K562 (cell line): ENCODE data around the gene GLG1. TPM values are rescaled to one million over a fixed set of nuclear protein-coding genes. Genes with fewer than 3 reads are reported as not detected.

ENCODE experiments used
- ATAC-seq: fragments of 200-7000 bp; cut with Tn5 transposase; 3 replicates; pipeline ENCODE4 v1.9.1; 2020; ENCODE audit warnings: moderate library complexity
- BruUV-seq: library from RNA; stranded (reverse); fragments of 400-500 nt; replicated peaks from 2 replicates; lab custom pipeline; 2021; lab: Mats Ljungman, UMichigan
- CTCF ChIA-PET: fragments of 300-600 bp; formaldehyde crosslinking; extraction: SDS; loops from one replicate; lab custom pipeline; 2021; ENCODE audit warnings: low intra/inter-chr PET ratio; lab: Yijun Ruan, JAX
- POLR2A ChIA-PET: fragments of 300-600, 350-650 bp; sonication (Branson Sonifier 250); formaldehyde crosslinking; extraction: SDS; loops from one replicate; lab custom pipeline; 2021; ENCODE audit warnings: antibody characterized with exemption, inconsistent platforms; lab: Yijun Ruan, JAX
- DNase-seq, 4 experiments: peaks; one replicate each; pipeline versions ENCODE4 v3.0.0 to v3.0.0-alpha.2; 2011 to 2018; ENCODE audit warnings: low spot score in 3 of 4, mixed read lengths in 3 of 4; ENCODE audit errors: extremely low read depth in 1 of 4
- FAIRE-seq: peaks from 2 replicates; lab custom pipeline; 2011; peaks lifted over from hg19 to GRCh38; lab: Jason Lieb, UNC
- H2AFZ ChIP-seq: 2 replicates; pipeline ENCODE4 v1.6.0; 2011; ENCODE audit warnings: low read depth, low read length, control low read depth, inconsistent platforms
- H3K27ac ChIP-seq: fragments of 200-600 bp; 3 replicates; pipeline ENCODE4 v1.8.0; 2011; ENCODE audit warnings: low read depth, mild to moderate bottlenecking, control low read depth, inconsistent platforms, low read length, moderate library complexity, mixed read lengths; ENCODE audit errors: extremely low read depth
- H3K27me3 ChIP-seq, 2 experiments: fragments of 300-600 bp in 1 of 2; 2 replicates in 1 of 2; 3 replicates in 1 of 2; pipeline versions ENCODE4 v1.6.0 to v1.8.0; 2011; ENCODE audit warnings: inconsistent platforms in 2 of 2, low read length in 2 of 2, mild to moderate bottlenecking in 1 of 2, mixed read lengths in 1 of 2, moderate library complexity in 1 of 2; ENCODE audit not compliant: control insufficient read depth in 2 of 2, insufficient read depth in 2 of 2
- H3K36me3 ChIP-seq: fragments of 300-600 bp; 3 replicates; pipeline ENCODE4 v1.8.0; 2011; ENCODE audit warnings: mild to moderate bottlenecking, low read length, inconsistent platforms; ENCODE audit not compliant: control insufficient read depth, insufficient read depth
- H3K4me1 ChIP-seq, 2 experiments: fragments of 200-600 bp in 1 of 2; replicated peaks in 1 of 2; 2 replicates in 1 of 2; 3 replicates in 1 of 2; pipeline versions ENCODE4 v1.5.1 to v1.8.0; 2011; ENCODE audit warnings: inconsistent platforms in 2 of 2, low read length in 2 of 2, mild to moderate bottlenecking in 1 of 2, mixed read lengths in 1 of 2, moderate library complexity in 1 of 2; ENCODE audit not compliant: control insufficient read depth in 2 of 2, insufficient read depth in 2 of 2
- H3K4me2 ChIP-seq: 2 replicates; pipeline ENCODE4 v1.6.1; 2011; ENCODE audit warnings: low read length, control low read depth, inconsistent platforms, mixed read lengths; ENCODE audit not compliant: insufficient read depth
- H3K4me3 ChIP-seq: fragments of 200-600 bp; sonication (generic), shearing (Covaris generic); 2 replicates; pipeline ENCODE4 v1.5.1; 2016; ENCODE audit warnings: control low read depth, inconsistent platforms
- H3K79me2 ChIP-seq: fragments of 200-600 bp; 3 replicates; pipeline ENCODE4 v1.8.0; 2011; ENCODE audit warnings: low read length, inconsistent platforms; ENCODE audit not compliant: control insufficient read depth, insufficient read depth
- H3K9ac ChIP-seq, 2 experiments: 2 replicates each; pipeline versions ENCODE4 v1.6.0 to v1.6.1; 2011; ENCODE audit warnings: low read depth in 2 of 2, low read length in 2 of 2, control low read depth in 1 of 2, inconsistent platforms in 1 of 2, mild to moderate bottlenecking in 1 of 2, mixed read lengths in 1 of 2; ENCODE audit not compliant: insufficient read depth in 1 of 2
- H3K9me1 ChIP-seq: one replicate; pipeline ENCODE4 v1.6.0; 2011; ENCODE audit warnings: inconsistent platforms, mild to moderate bottlenecking, low read length, moderate library complexity; ENCODE audit not compliant: control insufficient read depth, insufficient read depth
- H3K9me3 ChIP-seq: replicated peaks from 2 replicates; pipeline ENCODE4 v1.5.1; 2011; ENCODE audit warnings: low read depth, low read length, inconsistent platforms; ENCODE audit not compliant: control insufficient read depth, insufficient read depth
- H4K20me1 ChIP-seq: replicated peaks from 2 replicates; pipeline ENCODE4 v1.6.1; 2011; ENCODE audit warnings: low read length, inconsistent platforms, mixed read lengths; ENCODE audit not compliant: control insufficient read depth, insufficient read depth
- DACH1 ChIP-seq: fragments of 450-650 bp; IDR thresholded peaks from 2 replicates; pipeline ENCODE4 v1.6.1; 2018; ENCODE audit not compliant: partially characterized antibody
- FOXJ2 ChIP-seq: fragments of 200-800 bp; sonication (Bioruptor generic); IDR thresholded peaks from 2 replicates; pipeline ENCODE4 v1.6.1; 2016; ENCODE audit warnings: missing genetic modification characterization, missing compliant biosample characterization
- HCFC1 ChIP-seq: IDR thresholded peaks from 2 replicates; pipeline ENCODE4 v1.6.1; 2012; ENCODE audit warnings: low read depth, low read length, improper control_type of control experiment
- TGIF2 ChIP-seq: sonication (generic); formaldehyde crosslinking; IDR thresholded peaks from 2 replicates; pipeline ENCODE4 v1.8.1; 2022; ENCODE audit warnings: mild to moderate bottlenecking, missing genetic modification reagents, moderate library complexity
- ZNF175 ChIP-seq: fragments of 200-800 bp; sonication (Bioruptor generic); IDR thresholded peaks from 2 replicates; pipeline ENCODE4 v1.6.1; 2016; ENCODE audit warnings: low read depth, mild to moderate bottlenecking, missing genetic modification characterization, missing compliant biosample characterization
- ZNF696 ChIP-seq: fragments of 250-450 bp; sonication (Bioruptor Pico); conservative IDR thresholded peaks from 2 replicates; pipeline ENCODE4 v1.4.0; 2020; ENCODE audit warnings: mild to moderate bottlenecking, moderate library complexity
- ZNF79 ChIP-seq: fragments of 250-450 bp; sonication (Bioruptor Pico); IDR thresholded peaks from 2 replicates; pipeline ENCODE4 v1.4.0; 2020; ENCODE audit warnings: low read depth, mild to moderate bottlenecking, moderate library complexity
- WGBS: fragments of 100-300 bp; shearing (Covaris generic); methylation state at CpG from one replicate; pipeline ENCODE4 v1.1.6; 2016; ENCODE audit warnings: low coverage, mixed read lengths; ENCODE audit not compliant: insufficient coverage; ENCODE audit errors: missing lambda C conversion rate; 5-methylcytosine and 5-hydroxymethylcytosine counted together
- in situ Hi-C: fragments of 300-500 bp; cut with MboI; formaldehyde crosslinking; loops from 4 replicates; pipeline ENCODE4 v1.15.0; 2018; ENCODE audit warnings: inconsistent platforms, mixed read lengths
- intact Hi-C: fragments of 100-400 bp; cut with micrococcal nuclease; formaldehyde crosslinking; loops from 2 replicates; pipeline ENCODE4 v1.14.2; 2022
- polyA plus RNA-seq, 8 experiments: library from polyadenylated mRNA; depleted of rRNA in 4 of 8; stranded (reverse) in 5 of 8; unstranded in 3 of 8; fragments of >200 nt; fragmentation: Nextera tagmentation in 2 of 8; fragmentation: Illumina TruSeq in 1 of 8; extraction: Ambion mirVana in 2 of 8; extraction: Trizol in 1 of 8; gene quantifications; 2 replicates each; pipeline versions ENCODE4 v1.2.1 to v1.2.3, GENCODE V29; 2011 to 2014; ENCODE audit warnings: inconsistent platforms in 1 of 8, missing spikeins in 1 of 8
- total RNA-seq, 7 experiments: library from RNA; depleted of rRNA in 6 of 7; stranded (reverse); fragments of >200 nt in 6 of 7; fragmentation: Illumina TruSeq in 2 of 7; extraction: Trizol in 2 of 7; gene quantifications; 2 replicates each; pipeline versions ENCODE4 v1.2.1 to v1.2.3, GENCODE V29; 2011 to 2021; ENCODE audit warnings: low replicate concordance in 1 of 7
- TF ChIP-seq, protein P1 (sequence below), 2 experiments: fragments of 450-650 bp; IDR thresholded peaks; 2 replicates each; pipeline ENCODE4 v1.6.1; 2016
- TF ChIP-seq, protein P2 (sequence below): fragments of 200-600 bp; sonication (generic); IDR thresholded peaks from one replicate; pipeline ENCODE4 v1.6.1; 2012; ENCODE audit warnings: mild to moderate bottlenecking, low read depth, low read length, inconsistent platforms

Gene GLG1
- total and polyA plus RNA-seq, 9 of the 15 experiments (the other 6 are each of a cell fraction or from before 2014, with no cell fraction given): 6.2 to 36.0 (median 23.6) TPM

DNA sequence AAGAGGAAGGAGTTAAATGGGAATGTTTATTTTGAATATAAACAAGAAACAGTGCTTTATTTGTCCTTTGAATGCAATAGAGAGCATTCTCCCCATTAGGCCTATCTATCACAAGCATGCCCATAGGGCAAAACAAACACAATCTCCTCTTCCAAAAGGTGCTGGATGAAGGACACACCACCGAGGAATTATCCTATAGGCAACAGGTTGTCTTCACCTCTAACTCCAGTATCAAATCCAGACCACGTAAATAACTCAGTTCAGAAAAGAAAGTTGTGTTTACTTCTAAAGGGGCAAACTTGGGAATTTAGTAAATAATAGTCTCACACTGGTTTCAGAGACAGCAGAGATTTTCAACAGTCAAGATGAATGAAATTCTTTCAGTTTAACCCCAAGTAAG is 101.9 kb downstream of the GLG1 start (continued):
- TF ChIP-seq FOXJ2: no peak
- TF ChIP-seq, protein P1, sequence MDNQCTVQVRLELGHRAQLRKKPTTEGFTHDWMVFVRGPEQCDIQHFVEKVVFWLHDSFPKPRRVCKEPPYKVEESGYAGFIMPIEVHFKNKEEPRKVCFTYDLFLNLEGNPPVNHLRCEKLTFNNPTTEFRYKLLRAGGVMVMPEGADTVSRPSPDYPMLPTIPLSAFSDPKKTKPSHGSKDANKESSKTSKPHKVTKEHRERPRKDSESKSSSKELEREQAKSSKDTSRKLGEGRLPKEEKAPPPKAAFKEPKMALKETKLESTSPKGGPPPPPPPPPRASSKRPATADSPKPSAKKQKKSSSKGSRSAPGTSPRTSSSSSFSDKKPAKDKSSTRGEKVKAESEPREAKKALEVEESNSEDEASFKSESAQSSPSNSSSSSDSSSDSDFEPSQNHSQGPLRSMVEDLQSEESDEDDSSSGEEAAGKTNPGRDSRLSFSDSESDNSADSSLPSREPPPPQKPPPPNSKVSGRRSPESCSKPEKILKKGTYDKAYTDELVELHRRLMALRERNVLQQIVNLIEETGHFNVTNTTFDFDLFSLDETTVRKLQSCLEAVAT (IDR thresholded peaks at IDR 0.05): no peak
- TF ChIP-seq HCFC1: no peak

DNA sequence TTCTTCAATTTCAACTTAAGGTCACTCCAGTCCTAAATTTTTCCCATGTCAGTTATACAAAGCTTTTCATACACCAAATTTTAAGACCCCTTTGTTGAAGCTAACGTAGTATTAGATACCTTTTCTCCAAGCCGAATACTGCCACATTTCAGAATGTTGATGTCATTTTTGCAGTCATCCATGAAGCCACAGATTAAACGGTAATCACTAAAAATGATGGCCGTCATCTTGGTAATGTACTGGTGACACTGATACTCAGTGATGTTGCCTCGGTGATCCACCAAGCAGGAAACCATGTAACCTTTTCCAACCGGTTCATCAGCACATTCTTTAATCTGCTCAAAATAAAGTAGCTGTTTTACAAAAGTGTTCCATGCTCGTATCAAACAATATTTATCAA is 103.5 kb downstream of the GLG1 start:
- in situ Hi-C loops (no loop called here), intact Hi-C loops (no loop called here)
- Histone ChIP-seq H3K9me1 (no peaks in the 10 kb centered on the region), H3K4me1 (peaks cover 0 to 3% of the 10 kb centered on the region in 2 experiments; a peak in 3 of 5 replicates), H3K4me3 (no peak overlapping the region), H3K4me2 (no peak overlapping the region), H3K79me2 (no peaks in the 10 kb centered on the region), H3K27me3 (no peaks in the 10 kb centered on the region), H3K27ac (no peak overlapping the region), H3K9ac (no peak overlapping the region), H3K9me3 (no peaks in the 10 kb centered on the region), H2AFZ (no peak overlapping the region), H3K36me3 (peaks cover 30% of the 10 kb centered on the region; the same call in 2 of the 3 replicates), H4K20me1 (no peaks in the 10 kb centered on the region)
- ATAC-seq: no peak
- no TSS peak for BruUV-seq
- CTCF ChIA-PET: no interaction called here
- DNase-seq: no peak
- no peak for FAIRE-seq
- POLR2A ChIA-PET: interaction anchor here (0.6 kb wide), 1 partner anchor 149 kb away, joined by 3 read pairs; no protein-coding TSS in a partner anchor
- WGBS: 89% methylated on average over 7 of the region's 7 CpGs
- TF ChIP-seq ZNF696 (CRISPR knock-in tag) (no peak), DACH1 (no peak), ZNF175 (CRISPR knock-in tag) (no peak), ZNF79 (CRISPR knock-in tag) (no peak), TGIF2 (CRISPR knock-in tag) (no peak)
- TF ChIP-seq, protein P2, sequence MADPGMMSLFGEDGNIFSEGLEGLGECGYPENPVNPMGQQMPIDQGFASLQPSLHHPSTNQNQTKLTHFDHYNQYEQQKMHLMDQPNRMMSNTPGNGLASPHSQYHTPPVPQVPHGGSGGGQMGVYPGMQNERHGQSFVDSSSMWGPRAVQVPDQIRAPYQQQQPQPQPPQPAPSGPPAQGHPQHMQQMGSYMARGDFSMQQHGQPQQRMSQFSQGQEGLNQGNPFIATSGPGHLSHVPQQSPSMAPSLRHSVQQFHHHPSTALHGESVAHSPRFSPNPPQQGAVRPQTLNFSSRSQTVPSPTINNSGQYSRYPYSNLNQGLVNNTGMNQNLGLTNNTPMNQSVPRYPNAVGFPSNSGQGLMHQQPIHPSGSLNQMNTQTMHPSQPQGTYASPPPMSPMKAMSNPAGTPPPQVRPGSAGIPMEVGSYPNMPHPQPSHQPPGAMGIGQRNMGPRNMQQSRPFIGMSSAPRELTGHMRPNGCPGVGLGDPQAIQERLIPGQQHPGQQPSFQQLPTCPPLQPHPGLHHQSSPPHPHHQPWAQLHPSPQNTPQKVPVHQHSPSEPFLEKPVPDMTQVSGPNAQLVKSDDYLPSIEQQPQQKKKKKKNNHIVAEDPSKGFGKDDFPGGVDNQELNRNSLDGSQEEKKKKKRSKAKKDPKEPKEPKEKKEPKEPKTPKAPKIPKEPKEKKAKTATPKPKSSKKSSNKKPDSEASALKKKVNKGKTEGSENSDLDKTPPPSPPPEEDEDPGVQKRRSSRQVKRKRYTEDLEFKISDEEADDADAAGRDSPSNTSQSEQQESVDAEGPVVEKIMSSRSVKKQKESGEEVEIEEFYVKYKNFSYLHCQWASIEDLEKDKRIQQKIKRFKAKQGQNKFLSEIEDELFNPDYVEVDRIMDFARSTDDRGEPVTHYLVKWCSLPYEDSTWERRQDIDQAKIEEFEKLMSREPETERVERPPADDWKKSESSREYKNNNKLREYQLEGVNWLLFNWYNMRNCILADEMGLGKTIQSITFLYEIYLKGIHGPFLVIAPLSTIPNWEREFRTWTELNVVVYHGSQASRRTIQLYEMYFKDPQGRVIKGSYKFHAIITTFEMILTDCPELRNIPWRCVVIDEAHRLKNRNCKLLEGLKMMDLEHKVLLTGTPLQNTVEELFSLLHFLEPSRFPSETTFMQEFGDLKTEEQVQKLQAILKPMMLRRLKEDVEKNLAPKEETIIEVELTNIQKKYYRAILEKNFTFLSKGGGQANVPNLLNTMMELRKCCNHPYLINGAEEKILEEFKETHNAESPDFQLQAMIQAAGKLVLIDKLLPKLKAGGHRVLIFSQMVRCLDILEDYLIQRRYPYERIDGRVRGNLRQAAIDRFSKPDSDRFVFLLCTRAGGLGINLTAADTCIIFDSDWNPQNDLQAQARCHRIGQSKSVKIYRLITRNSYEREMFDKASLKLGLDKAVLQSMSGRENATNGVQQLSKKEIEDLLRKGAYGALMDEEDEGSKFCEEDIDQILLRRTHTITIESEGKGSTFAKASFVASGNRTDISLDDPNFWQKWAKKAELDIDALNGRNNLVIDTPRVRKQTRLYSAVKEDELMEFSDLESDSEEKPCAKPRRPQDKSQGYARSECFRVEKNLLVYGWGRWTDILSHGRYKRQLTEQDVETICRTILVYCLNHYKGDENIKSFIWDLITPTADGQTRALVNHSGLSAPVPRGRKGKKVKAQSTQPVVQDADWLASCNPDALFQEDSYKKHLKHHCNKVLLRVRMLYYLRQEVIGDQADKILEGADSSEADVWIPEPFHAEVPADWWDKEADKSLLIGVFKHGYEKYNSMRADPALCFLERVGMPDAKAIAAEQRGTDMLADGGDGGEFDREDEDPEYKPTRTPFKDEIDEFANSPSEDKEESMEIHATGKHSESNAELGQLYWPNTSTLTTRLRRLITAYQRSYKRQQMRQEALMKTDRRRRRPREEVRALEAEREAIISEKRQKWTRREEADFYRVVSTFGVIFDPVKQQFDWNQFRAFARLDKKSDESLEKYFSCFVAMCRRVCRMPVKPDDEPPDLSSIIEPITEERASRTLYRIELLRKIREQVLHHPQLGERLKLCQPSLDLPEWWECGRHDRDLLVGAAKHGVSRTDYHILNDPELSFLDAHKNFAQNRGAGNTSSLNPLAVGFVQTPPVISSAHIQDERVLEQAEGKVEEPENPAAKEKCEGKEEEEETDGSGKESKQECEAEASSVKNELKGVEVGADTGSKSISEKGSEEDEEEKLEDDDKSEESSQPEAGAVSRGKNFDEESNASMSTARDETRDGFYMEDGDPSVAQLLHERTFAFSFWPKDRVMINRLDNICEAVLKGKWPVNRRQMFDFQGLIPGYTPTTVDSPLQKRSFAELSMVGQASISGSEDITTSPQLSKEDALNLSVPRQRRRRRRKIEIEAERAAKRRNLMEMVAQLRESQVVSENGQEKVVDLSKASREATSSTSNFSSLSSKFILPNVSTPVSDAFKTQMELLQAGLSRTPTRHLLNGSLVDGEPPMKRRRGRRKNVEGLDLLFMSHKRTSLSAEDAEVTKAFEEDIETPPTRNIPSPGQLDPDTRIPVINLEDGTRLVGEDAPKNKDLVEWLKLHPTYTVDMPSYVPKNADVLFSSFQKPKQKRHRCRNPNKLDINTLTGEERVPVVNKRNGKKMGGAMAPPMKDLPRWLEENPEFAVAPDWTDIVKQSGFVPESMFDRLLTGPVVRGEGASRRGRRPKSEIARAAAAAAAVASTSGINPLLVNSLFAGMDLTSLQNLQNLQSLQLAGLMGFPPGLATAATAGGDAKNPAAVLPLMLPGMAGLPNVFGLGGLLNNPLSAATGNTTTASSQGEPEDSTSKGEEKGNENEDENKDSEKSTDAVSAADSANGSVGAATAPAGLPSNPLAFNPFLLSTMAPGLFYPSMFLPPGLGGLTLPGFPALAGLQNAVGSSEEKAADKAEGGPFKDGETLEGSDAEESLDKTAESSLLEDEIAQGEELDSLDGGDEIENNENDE: no peak
